HG03575 (cell line): ENCODE data around the gene TFEB.

ENCODE experiments used
- ATAC-seq: cut with Tn5 transposase; IDR thresholded peaks from one replicate; pipeline ENCODE4 v1.9.1; 2021; ENCODE audit not compliant: unreplicated experiment, insufficient number of reproducible peaks, low FRiP score; ENCODE audit errors: extremely low read depth

TFEB gene

DNA sequence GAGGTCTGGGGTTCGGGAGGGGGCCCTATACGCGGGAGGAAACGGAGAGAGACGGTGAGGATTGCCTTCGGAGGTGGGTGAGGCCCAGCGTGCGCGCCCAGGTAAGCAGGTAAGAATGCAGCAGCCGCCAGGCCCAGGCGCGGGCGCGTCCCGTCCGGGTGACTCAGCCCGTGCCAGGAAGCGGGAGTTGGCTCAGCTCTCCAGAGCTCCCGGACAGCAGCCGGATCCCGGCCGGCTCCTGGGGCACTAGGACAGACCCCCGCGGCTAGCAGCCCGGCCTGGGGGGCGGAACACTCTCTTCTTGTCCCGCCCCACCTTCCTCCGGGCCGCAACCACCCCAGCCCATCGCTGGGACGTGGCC, 98.6 kb downstream of the TFEB start:
- ATAC-seq: no peak

DNA sequence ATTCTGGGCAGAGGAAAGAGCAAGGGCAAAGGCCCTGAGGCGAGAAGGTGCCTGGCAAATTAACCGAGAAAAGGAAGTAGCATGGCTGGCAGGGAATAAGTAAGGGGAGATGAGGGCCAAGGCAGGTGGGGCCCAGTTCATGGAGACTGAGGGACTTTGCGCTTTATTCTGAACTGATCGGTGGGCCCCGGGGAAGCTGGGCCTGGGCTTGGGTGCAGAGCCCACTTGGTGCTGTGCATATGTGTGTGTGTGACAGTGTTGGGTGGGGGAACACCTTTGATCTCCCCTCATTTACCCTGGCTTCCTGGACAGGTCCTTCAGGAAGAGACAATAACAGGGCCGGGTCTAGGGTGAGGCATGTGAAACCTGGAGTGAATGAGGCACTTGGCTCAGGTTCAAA, 100.0 kb downstream of the TFEB start:
- no peak for ATAC-seq

DNA sequence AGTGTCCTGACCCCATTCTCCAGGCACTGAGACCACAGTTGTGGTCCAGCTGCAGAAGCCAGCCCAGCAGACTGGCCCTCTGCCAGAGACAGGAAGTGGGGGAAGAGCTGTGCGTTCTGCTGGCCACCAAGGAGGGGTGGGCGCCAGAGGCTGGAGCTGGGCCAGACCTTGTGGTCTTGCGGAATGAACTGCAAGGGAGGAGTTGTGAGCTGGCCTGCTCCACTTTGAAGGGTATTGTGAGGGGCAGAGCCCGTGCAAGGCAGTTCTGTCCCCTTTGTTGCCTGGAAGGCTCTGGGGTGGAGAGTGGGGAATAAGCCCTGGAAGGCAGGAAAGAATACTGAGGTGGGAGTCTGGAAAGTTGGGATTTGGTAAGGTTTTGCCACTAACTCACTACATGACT, 100.8 kb downstream of the TFEB start:
- ATAC-seq: no peak
